Stimulated activated naive B cell treated with anti-CD40 and anti-IgM and Interleukin-4, amounts not matched to agents 10 μg/mL and 1 μg/mL and 100 μg/mL, for 72 hours (primary cell): ENCODE data around the gene VAV2.

Experiments
- ATAC-seq, 2 donors: fragments of 150-1000 bp; cut with Tn5 transposase; replicated peaks; 2 replicates each; pipeline ENCODE4 v1.10.0; 2021; ENCODE audit warnings: moderate library complexity in 1 of 2
- DNase-seq: peaks from one replicate; pipeline ENCODE4 v3.0.0; 2021
- H3K27ac Mint-ChIP-seq: one replicate; pipeline ENCODE4 v1.8.0; 2022; ENCODE audit warnings: mild to moderate bottlenecking, mixed read lengths
- H3K27me3 Mint-ChIP-seq, 2 donors: one replicate each; pipeline ENCODE4 v1.8.0; 2022; ENCODE audit warnings: mixed read lengths in 2 of 2
- H3K36me3 Mint-ChIP-seq, 2 donors: one replicate each; pipeline ENCODE4 v1.8.0; 2022; ENCODE audit warnings: mixed read lengths in 2 of 2, mild to moderate bottlenecking in 1 of 2
- H3K4me1 Mint-ChIP-seq, 2 donors: one replicate each; pipeline ENCODE4 v1.8.0; 2022; ENCODE audit warnings: mixed read lengths in 2 of 2, mild to moderate bottlenecking in 1 of 2
- H3K4me3 Mint-ChIP-seq, 2 donors: one replicate each; pipeline ENCODE4 v1.8.0; 2022; ENCODE audit warnings: mild to moderate bottlenecking in 2 of 2, mixed read lengths in 2 of 2, moderate library complexity in 1 of 2
- H3K9me3 Mint-ChIP-seq, 2 donors: one replicate each; pipeline ENCODE4 v1.8.0; 2022; ENCODE audit warnings: mixed read lengths in 2 of 2, mild to moderate bottlenecking in 1 of 2

Gene VAV2

DNA sequence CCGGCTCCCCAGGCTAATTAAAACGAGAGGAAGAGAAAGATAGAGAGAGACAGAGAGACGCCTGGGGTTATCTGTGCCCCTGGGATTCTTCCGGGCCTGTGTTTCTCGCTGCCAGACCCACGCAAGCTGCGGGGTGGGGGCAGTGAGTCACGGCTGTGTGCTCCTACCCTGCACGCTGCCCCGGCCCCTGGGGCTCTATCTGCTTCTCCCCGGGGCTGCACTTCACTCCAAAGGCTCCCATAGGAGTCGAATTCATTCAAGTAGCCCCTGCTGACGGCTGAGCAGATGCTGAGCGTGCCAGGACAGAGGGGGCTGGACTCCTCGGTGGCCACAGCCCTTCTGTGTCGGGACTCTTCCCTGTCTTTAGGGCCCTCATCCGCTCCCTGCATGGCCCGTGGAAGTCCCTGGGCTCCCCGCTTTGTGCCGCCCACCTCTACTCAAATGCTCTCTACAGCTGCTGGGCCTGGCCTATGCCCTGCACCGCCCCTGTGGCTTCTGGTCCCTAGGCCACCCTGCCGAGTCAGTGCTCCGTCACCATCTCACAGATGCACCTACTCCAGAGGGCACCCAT, 276.7 kb downstream of the VAV2 start:
- Mint-ChIP-seq H3K27me3 (peaks cover 38 to 58% of the 10 kb centered on the region in 2 donors), H3K9me3 (peaks cover 2 to 5% of the 10 kb centered on the region in 2 donors), H3K27ac (peak overlapping the region; percentile 26), H3K36me3 (peaks cover 4 to 6% of the 10 kb centered on the region in 2 donors), H3K4me3 (no peak overlapping the region), H3K4me1 (peaks cover 5 to 6% of the 10 kb centered on the region in 2 donors)
- ATAC-seq (no peak), DNase-seq (no peak)

DNA sequence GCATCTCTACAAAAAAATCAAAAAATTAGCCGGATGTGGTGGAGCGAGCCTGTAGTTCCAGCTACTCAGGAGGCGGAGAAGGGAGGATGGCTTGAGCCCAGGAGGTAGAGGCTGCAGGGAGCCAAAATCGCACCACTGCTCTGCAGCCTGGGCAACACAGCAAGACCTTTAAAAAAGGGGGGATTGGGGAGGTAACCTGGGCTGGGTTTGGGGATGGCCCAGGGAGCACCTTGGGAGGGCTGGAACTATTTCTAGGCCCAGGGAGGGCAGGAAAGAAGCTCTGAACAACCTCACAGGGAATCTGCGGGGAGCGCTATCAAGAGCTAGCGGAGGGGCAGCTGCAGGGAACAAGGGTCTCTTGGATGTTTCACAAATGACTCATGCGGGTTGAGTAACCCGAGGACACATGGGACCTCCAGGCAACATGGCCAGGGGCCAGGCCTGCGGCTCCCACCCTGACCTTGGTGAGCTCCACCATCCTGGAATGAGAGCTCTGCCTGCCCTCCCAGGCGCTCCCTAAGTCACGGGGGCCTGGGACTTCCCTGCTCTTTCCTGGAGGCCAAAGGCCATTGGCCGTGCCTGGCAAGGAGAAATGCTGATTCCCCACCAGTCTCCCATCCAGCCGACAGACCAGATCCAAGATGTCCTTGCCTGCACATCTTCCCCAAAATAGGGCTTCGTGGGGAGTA, 277.4 kb downstream of the VAV2 start:
- no peak overlapping the region for H3K27ac Mint-ChIP-seq
- H3K27me3 Mint-ChIP-seq, result peaks cover 36 to 55% of the 10 kb centered on the region in 2 donors
- DNase-seq (no peak), ATAC-seq (no peak)
- H3K4me3 Mint-ChIP-seq, result no peak overlapping the region
- peaks cover 0 to 3% of the 10 kb centered on the region in 2 donors for H3K9me3 Mint-ChIP-seq
- H3K4me1 Mint-ChIP-seq, result peaks cover 5 to 6% of the 10 kb centered on the region in 2 donors
- H3K36me3 Mint-ChIP-seq, result peaks cover 4% of the 10 kb centered on the region in 2 donors

DNA sequence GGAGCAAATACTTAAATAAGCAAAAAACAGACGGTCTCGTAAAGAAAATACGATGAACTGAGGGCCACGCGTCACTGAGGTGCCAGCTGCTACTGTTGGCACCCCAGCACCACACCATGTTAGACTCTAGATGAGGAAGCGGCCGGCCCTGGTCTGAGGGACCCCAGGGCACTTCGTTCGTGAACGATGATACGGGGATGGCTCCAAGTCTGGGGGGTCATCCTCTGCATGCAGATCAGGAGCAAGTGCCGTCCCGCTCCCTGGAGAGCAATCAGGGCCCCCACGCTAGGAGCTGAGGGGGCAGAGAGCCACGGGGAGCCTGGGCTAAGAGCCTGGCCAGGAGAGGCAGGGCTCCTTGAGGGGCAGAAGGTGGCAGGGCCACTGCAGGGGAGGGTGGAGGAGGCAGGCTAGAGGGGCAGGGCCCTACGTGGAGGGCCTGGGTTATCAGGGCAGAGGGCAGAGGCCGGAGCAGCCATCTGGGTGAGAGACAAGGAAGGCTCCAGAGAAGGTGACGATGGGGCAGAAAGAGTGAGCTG, 278.1 kb downstream of the VAV2 start:
- Mint-ChIP-seq H3K27me3 (peaks cover 33 to 52% of the 10 kb centered on the region in 2 donors), H3K9me3 (peaks cover 0 to 2% of the 10 kb centered on the region in 2 donors), H3K27ac (no peak overlapping the region), H3K4me3 (no peak overlapping the region), H3K36me3 (peaks cover under 1 to 3% of the 10 kb centered on the region in 2 donors), H3K4me1 (peaks cover 11 to 13% of the 10 kb centered on the region in 2 donors)
- DNase-seq (no peak), ATAC-seq (no peak)

GRCh38 chr9:133713150-133713959, 278.8 kb downstream of the VAV2 start:
- H3K9me3 Mint-ChIP-seq, result no peaks in the 10 kb centered on the region
- H3K4me1 Mint-ChIP-seq, result peaks cover 11 to 13% of the 10 kb centered on the region in 2 donors
- no peak for DNase-seq
- peaks cover 28 to 45% of the 10 kb centered on the region in 2 donors for H3K27me3 Mint-ChIP-seq
- ATAC-seq, result peak in 1 of 2 donors; percentile 42
- no peaks in the 10 kb centered on the region for H3K36me3 Mint-ChIP-seq
- no peak overlapping the region for H3K4me3 Mint-ChIP-seq
- H3K27ac Mint-ChIP-seq, result no peak overlapping the region

GRCh38 chr9:133712221-133713100, 279.7 kb downstream of the VAV2 start:
- ATAC-seq, result no peak
- peaks cover 12 to 16% of the 10 kb centered on the region in 2 donors for H3K4me1 Mint-ChIP-seq
- H3K27me3 Mint-ChIP-seq, result peaks cover 25 to 36% of the 10 kb centered on the region in 2 donors
- no peak overlapping the region for H3K27ac Mint-ChIP-seq
- no peak for DNase-seq
- H3K4me3 Mint-ChIP-seq, result no peak overlapping the region
- no peaks in the 10 kb centered on the region for H3K36me3 Mint-ChIP-seq
- no peaks in the 10 kb centered on the region for H3K9me3 Mint-ChIP-seq
